Tibial nerve (tissue), 4 donors: ENCODE results near the gene PZP. TPM values are rescaled to one million over a fixed set of nuclear protein-coding genes. Genes with fewer than 3 reads are reported as not detected.
A peak's percentile ranks its signal among the peaks of the same experiment; 100 is the strongest.
"Not testable (repeated sequence)": the region's sequence is repeated elsewhere in the genome, so short reads cannot be mapped to it uniquely, and the experiment has no call there.

Experiments
- DNase-seq, 2 donors: peaks; one replicate each; pipeline ENCODE4 v3.0.0-alpha.2; 2019; ENCODE audit warnings: low spot score in 2 of 2
- H3K27ac ChIP-seq, 4 donors: fragments of 200-600 bp; sonication (generic) in 3 of 4; one replicate each; pipeline ENCODE4 v1.5.1; 2017 to 2019; ENCODE audit warnings: mild to moderate bottlenecking in 1 of 4
- H3K27me3 ChIP-seq, 2 donors: fragments of 200-600 bp; sonication (generic) in 1 of 2; one replicate each; pipeline versions ENCODE4 v1.5.1 to v1.6.0; 2017 to 2019
- H3K36me3 ChIP-seq, 3 donors: fragments of 200-600 bp; sonication (generic); one replicate each; pipeline ENCODE4 v1.5.1; 2018 to 2019
- H3K4me1 ChIP-seq, 4 donors: fragments of 200-600 bp; sonication (generic) in 3 of 4; one replicate each; pipeline ENCODE4 v1.5.1; 2017 to 2019
- H3K4me3 ChIP-seq, 4 donors: fragments of 200-600 bp; sonication (generic) in 3 of 4; one replicate each; pipeline ENCODE4 v1.5.1; 2017 to 2019; ENCODE audit warnings: mild to moderate bottlenecking in 1 of 4, moderate library complexity in 1 of 4
- H3K9me3 ChIP-seq, 4 donors: fragments of 200-600 bp; sonication (generic) in 3 of 4; one replicate each; pipeline ENCODE4 v1.5.1; 2017 to 2019
- CTCF ChIP-seq, 5 experiments: fragments of 200-600 bp in 3 of 5; fragments of 450-650 bp in 2 of 5; sonication (generic) in 3 of 5; IDR thresholded peaks; one replicate each; pipeline ENCODE4 v1.5.1; 2016 to 2019; ENCODE audit warnings: antibody characterized with exemption in 5 of 5, mild to moderate bottlenecking in 3 of 5, moderate library complexity in 2 of 5
- EP300 ChIP-seq, 2 donors: sonication (generic); formaldehyde crosslinking; IDR thresholded peaks; one replicate each; pipeline ENCODE4 v1.6.1; 2017; ENCODE audit warnings: antibody characterized with exemption in 2 of 2, mild to moderate bottlenecking in 1 of 2
- POLR2A ChIP-seq, 2 donors: fragments of 450-650 bp; IDR thresholded peaks; one replicate each; pipeline ENCODE4 v1.6.1; 2017; ENCODE audit warnings: antibody characterized with exemption in 2 of 2, mild to moderate bottlenecking in 2 of 2, moderate library complexity in 2 of 2
- WGBS, 2 donors: methylation state at CpG; one replicate each; pipeline ENCODE4 v1.1.5; 2018; 5-methylcytosine and 5-hydroxymethylcytosine counted together
- total RNA-seq, 4 donors: library from RNA; depleted of rRNA; stranded (reverse); fragments of >200 nt; gene quantifications; one replicate each; pipeline ENCODE4 v1.1.0, GENCODE V29; 2016

Gene PZP
- total RNA-seq, 4 donors from 2014 or later, result 0.22 to 0.59 (median 0.30) TPM; not detected in 1

GRCh38 chr12:9240776-9241175 is 32.6 kb upstream of the PZP start:
- H3K27me3 ChIP-seq, result no peaks in the 10 kb centered on the region
- peak overlapping the region; percentile 25 to 50 (median 43) for H3K4me3 ChIP-seq
- no peaks in the 10 kb centered on the region for H3K36me3 ChIP-seq
- TF ChIP-seq CTCF (IDR thresholded peaks at IDR 0.05), result no peak
- TF ChIP-seq POLR2A (IDR thresholded peaks at IDR 0.05), result no peak
- TF ChIP-seq EP300 (IDR thresholded peaks at IDR 0.05), result no peak
- 88 to 95% methylated on average over 5 of the region's 5 CpGs for whole genome bisulfite sequencing, 2 donors
- H3K9me3 ChIP-seq, result no peaks in the 10 kb centered on the region
- H3K4me1 ChIP-seq, result peaks cover 0 to 23% (median 0%) of the 10 kb centered on the region in 4 donors
- no peak for DNase-seq
- peak overlapping the region in 3 of 4 donors; percentile 42 to 71 (median 67) for H3K27ac ChIP-seq

- H3K27me3 ChIP-seq, H3K36me3 ChIP-seq, DNase-seq, H3K9me3 ChIP-seq: not testable (repeated sequence)
- WGBS, 2 donors, result 29 to 34% methylated on average over 28 to 33 of the region's 33 CpGs
- H3K27ac ChIP-seq, result peak overlapping the region in 3 of 4 donors; percentile 42 to 71 (median 67)
- H3K4me1 ChIP-seq, result peaks cover 0 to 23% (median 0%) of the 10 kb centered on the region in 4 donors
- H3K4me3 ChIP-seq, result peak overlapping the region; percentile 25 to 50 (median 43)
These were observed 31.9 kb upstream of the PZP start for GRCh38 chr12:9240004-9240635.

DNA sequence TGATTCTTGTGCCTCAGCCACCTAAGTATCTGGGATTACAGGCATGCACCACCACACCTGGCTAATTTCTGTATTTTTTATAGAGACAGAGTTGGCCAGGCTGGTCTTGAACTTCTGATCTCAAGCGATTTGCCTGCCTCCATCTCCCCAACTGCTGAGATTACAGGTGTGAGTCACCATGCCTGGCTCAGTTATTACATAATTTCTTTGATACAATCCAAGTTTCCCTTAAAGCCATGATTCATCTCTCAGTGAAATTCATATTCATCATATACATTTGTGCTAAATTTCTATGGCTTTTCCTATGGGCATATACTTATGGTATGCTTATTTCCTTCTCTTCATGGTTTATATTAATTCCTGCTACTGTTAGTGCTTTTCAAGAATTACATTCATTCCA is 29.1 kb upstream of the PZP start:
- no peak overlapping the region for H3K27ac ChIP-seq
- H3K4me1 ChIP-seq, result peaks cover 0 to 12% (median 0%) of the 10 kb centered on the region in 4 donors
- no peaks in the 10 kb centered on the region for H3K36me3 ChIP-seq
- WGBS, 2 donors, result 100% methylated on average over 1 of the region's 1 CpG
- no peaks in the 10 kb centered on the region for H3K27me3 ChIP-seq
- no peak for DNase-seq
- no peak overlapping the region for H3K4me3 ChIP-seq
- TF ChIP-seq POLR2A (IDR thresholded peaks at IDR 0.05) (no peak), CTCF (IDR thresholded peaks at IDR 0.05) (no peak), EP300 (IDR thresholded peaks at IDR 0.05) (no peak)
- no peaks in the 10 kb centered on the region for H3K9me3 ChIP-seq

DNA sequence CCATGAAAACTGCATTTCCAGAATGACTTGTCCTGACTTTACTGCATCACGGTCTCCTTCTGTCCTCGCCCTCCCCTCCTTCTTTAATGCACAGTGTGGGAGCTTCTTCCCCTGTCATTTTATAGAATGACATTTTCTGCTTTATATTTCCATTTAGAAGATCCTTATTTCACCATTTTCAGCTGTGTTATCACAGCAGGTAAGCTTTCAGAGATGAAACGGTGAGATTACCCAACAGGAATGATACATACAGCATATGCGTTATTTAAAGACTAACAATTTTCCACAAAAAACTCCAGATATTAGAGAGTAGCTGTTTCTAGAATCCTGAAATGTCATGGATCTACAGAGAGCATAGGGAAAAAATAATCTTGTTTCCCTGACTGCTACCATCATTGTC is 27.3 kb upstream of the PZP start:
- Histone ChIP-seq H3K36me3 (no peaks in the 10 kb centered on the region), H3K9me3 (no peaks in the 10 kb centered on the region), H3K4me3 (no peak overlapping the region), H3K27ac (no peak overlapping the region), H3K4me1 (peaks cover 0 to 2% (median 0%) of the 10 kb centered on the region in 4 donors), H3K27me3 (no peaks in the 10 kb centered on the region)
- 96% methylated on average over 4 of the region's 4 CpGs for WGBS, 2 donors
- no peak for DNase-seq
- TF ChIP-seq CTCF (IDR thresholded peaks at IDR 0.05) (no peak), POLR2A (IDR thresholded peaks at IDR 0.05) (no peak), EP300 (IDR thresholded peaks at IDR 0.05) (no peak)

GRCh38 chr12:9227950-9228349 is 19.8 kb upstream of the PZP start:
- Histone ChIP-seq H3K4me1 (peaks cover 0 to 25% (median 0%) of the 10 kb centered on the region in 4 donors), H3K4me3 (no peak overlapping the region), H3K27me3 (no peaks in the 10 kb centered on the region), H3K27ac (peak overlapping the region in 2 of 4 donors; percentile 52 to 72), H3K36me3 (no peaks in the 10 kb centered on the region), H3K9me3 (no peaks in the 10 kb centered on the region)
- peak; percentile 31 to 47 for TF ChIP-seq EP300 (IDR thresholded peaks at IDR 0.05)
- TF ChIP-seq POLR2A (IDR thresholded peaks at IDR 0.05), result no peak
- DNase-seq, result no peak
- WGBS, 2 donors, result 20 to 30% methylated on average over 8 of the region's 8 CpGs

DNA sequence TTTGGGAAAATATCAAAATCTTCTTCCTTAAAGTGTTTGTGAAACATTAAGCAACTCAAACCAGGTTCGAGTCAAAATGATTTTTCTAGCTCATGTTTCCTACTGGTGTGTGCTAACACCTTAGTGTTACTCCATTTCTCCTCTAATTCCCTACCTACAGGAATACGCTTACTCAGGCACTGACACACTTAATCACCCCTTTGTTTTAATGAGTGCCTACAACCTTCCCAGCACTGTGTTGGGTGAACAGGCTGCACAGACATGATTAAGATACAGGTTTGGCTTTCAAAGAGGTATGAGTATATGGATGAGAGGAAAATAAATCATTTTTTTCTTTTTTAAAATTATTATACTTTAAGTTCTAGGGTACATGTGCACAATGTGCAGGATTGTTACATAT is 15.6 kb upstream of the PZP start:
- Histone ChIP-seq H3K27ac (no peak overlapping the region), H3K9me3 (no peaks in the 10 kb centered on the region), H3K27me3 (no peaks in the 10 kb centered on the region), H3K4me3 (no peak overlapping the region), H3K4me1 (peaks cover 0 to 24% (median 0%) of the 10 kb centered on the region in 4 donors), H3K36me3 (no peaks in the 10 kb centered on the region)
- DNase-seq, result no peak
- WGBS, 2 donors, result 91 to 95% methylated on average over 2 of the region's 2 CpGs
- TF ChIP-seq POLR2A (IDR thresholded peaks at IDR 0.05) (no peak), CTCF (IDR thresholded peaks at IDR 0.05) (no peak), EP300 (IDR thresholded peaks at IDR 0.05) (no peak)
